Epithelial cell of prostate (primary cell): ENCODE measurements around the gene ARHGEF4.

Experiments
- DNase-seq: peaks from one replicate; pipeline ENCODE4 v3.0.0-alpha.2; 2011; ENCODE audit warnings: low read depth, low spot score
- H3K27ac ChIP-seq: fragments of 450-650 bp; 2 replicates; pipeline ENCODE4 v1.5.1; 2017; ENCODE audit warnings: mild to moderate bottlenecking

Gene ARHGEF4

GRCh38 chr2:130997198-130997597, 160.5 kb downstream of the ARHGEF4 start:
- H3K27ac ChIP-seq = no peak overlapping the region
- DNase-seq = no peak

- H3K27ac ChIP-seq = no peak overlapping the region
Observed at GRCh38 chr2:130998561-130998960, 161.8 kb downstream of the ARHGEF4 start.

GRCh38 chr2:131004446-131005209, 167.9 kb downstream of the ARHGEF4 start:
- DNase-seq = no peak
- no peak overlapping the region for H3K27ac ChIP-seq

More at GRCh38 chr2:130998561-130998960, 161.8 kb downstream of the ARHGEF4 start:
- no peak for DNase-seq

GRCh38 chr2:131005216-131005935, 168.7 kb downstream of the ARHGEF4 start:
- no peak overlapping the region for H3K27ac ChIP-seq
- no peak for DNase-seq

GRCh38 chr2:131006561-131006960, 169.8 kb downstream of the ARHGEF4 start:
- H3K27ac ChIP-seq = no peak overlapping the region
- no peak for DNase-seq

- no peak overlapping the region for H3K27ac ChIP-seq
Observed at GRCh38 chr2:131008967-131009366, 172.3 kb downstream of the ARHGEF4 start.

GRCh38 chr2:131009713-131010475, 173.2 kb downstream of the ARHGEF4 start:
- no peak overlapping the region for H3K27ac ChIP-seq
- no peak for DNase-seq

More at GRCh38 chr2:131008967-131009366, 172.3 kb downstream of the ARHGEF4 start:
- DNase-seq = no peak

- H3K27ac ChIP-seq = no peak overlapping the region
- DNase-seq = no peak
Observed at GRCh38 chr2:131010566-131010965, 173.9 kb downstream of the ARHGEF4 start.

GRCh38 chr2:131011486-131011885, 174.8 kb downstream of the ARHGEF4 start:
- no peak overlapping the region for H3K27ac ChIP-seq
- no peak for DNase-seq

- DNase-seq = peak; percentile 48
- H3K27ac ChIP-seq = peak overlapping the region; percentile 17
Observed at GRCh38 chr2:131014141-131014540, 177.4 kb downstream of the ARHGEF4 start.

GRCh38 chr2:131015764-131016163, 179.1 kb downstream of the ARHGEF4 start:
- no peak for DNase-seq
- peak overlapping the region; percentile 95 for H3K27ac ChIP-seq

GRCh38 chr2:131016826-131017741, 180.4 kb downstream of the ARHGEF4 start:
- H3K27ac ChIP-seq = peak overlapping the region; percentile 95
- DNase-seq = peak; percentile 87

GRCh38 chr2:131022731-131023130, 186.0 kb downstream of the ARHGEF4 start:
- DNase-seq = no peak
- no peak overlapping the region for H3K27ac ChIP-seq

GRCh38 chr2:131023758-131024157, 187.0 kb downstream of the ARHGEF4 start:
- no peak for DNase-seq
- H3K27ac ChIP-seq = no peak overlapping the region

- H3K27ac ChIP-seq = no peak overlapping the region
- DNase-seq = no peak
Observed at GRCh38 chr2:131026919-131027318, 190.2 kb downstream of the ARHGEF4 start.

- DNase-seq = no peak
Observed at GRCh38 chr2:131027566-131028528, 191.1 kb downstream of the ARHGEF4 start.

GRCh38 chr2:131029812-131030211, 193.1 kb downstream of the ARHGEF4 start:
- no peak for DNase-seq
- H3K27ac ChIP-seq = no peak overlapping the region

More at GRCh38 chr2:131027566-131028528, 191.1 kb downstream of the ARHGEF4 start:
- H3K27ac ChIP-seq = no peak overlapping the region

GRCh38 chr2:131030478-131030971, 193.8 kb downstream of the ARHGEF4 start:
- no peak for DNase-seq

More at GRCh38 chr2:131030478-131030971, 193.8 kb downstream of the ARHGEF4 start:
- H3K27ac ChIP-seq = no peak overlapping the region
